CD4-positive, alpha-beta T cell (primary cell): ENCODE data around the gene AGPAT3. TPM values are rescaled to one million over a fixed set of nuclear protein-coding genes. Genes with fewer than 3 reads are reported as not detected.
A peak's percentile ranks its signal among the peaks of the same experiment; 100 is the strongest.

Experiments
- ATAC-seq: fragments of 200-7000 bp; cut with Tn5 transposase; one replicate; pipeline ENCODE4 v1.10.0; 2022; ENCODE audit warnings: mild to moderate bottlenecking; ENCODE audit not compliant: poor library complexity
- CTCF ChIA-PET: fragments of 350-600 bp; sonication (Branson Sonifier 250); formaldehyde crosslinking; loops from one replicate; lab custom pipeline; 2021; ENCODE audit warnings: antibody characterized with exemption, inconsistent platforms; lab: Charles Lee
- POLR2A ChIA-PET: fragments of 350-600 bp; sonication (Branson Sonifier 250); formaldehyde crosslinking; loops from one replicate; lab custom pipeline; 2021; ENCODE audit warnings: antibody characterized with exemption, inconsistent platforms; lab: Charles Lee
- DNase-seq, 14 experiments: peaks; one replicate each; pipeline ENCODE4 v3.0.0-alpha.2; 2013 to 2020; ENCODE audit warnings: mixed read lengths in 2 of 14
- H3K27ac ChIP-seq, 2 donors: one replicate each; pipeline versions ENCODE4 v1.5.1 to v1.7.0; 2013; ENCODE audit warnings: low read length in 2 of 2, low read depth in 1 of 2, mild to moderate bottlenecking in 1 of 2
- H3K27me3 ChIP-seq, 2 experiments: 1 replicate in 1 of 2; 2 replicates in 1 of 2; pipeline versions ENCODE4 v1.6.1 to v1.7.0; 2013; ENCODE audit warnings: low read length in 2 of 2, control low read depth in 1 of 2, mild to moderate bottlenecking in 1 of 2, moderate library complexity in 1 of 2; ENCODE audit not compliant: insufficient read depth in 2 of 2, control insufficient read depth in 1 of 2
- H3K36me3 ChIP-seq: one replicate; pipeline ENCODE4 v1.6.1; 2013; ENCODE audit warnings: low read length, control low read depth; ENCODE audit not compliant: insufficient read depth
- H3K4me1 ChIP-seq: one replicate; pipeline ENCODE4 v1.6.1; 2013; ENCODE audit warnings: low read length, control low read depth; ENCODE audit not compliant: insufficient read depth
- H3K4me3 ChIP-seq: one replicate; pipeline ENCODE4 v1.5.1; 2013; ENCODE audit warnings: mild to moderate bottlenecking, low read length, moderate library complexity
- H3K9me3 ChIP-seq, 2 experiments: 1 replicate in 1 of 2; 2 replicates in 1 of 2; pipeline versions ENCODE4 v1.6.1 to v1.7.0; 2013; ENCODE audit warnings: low read length in 2 of 2, mild to moderate bottlenecking in 2 of 2, control low read depth in 1 of 2, moderate library complexity in 1 of 2; ENCODE audit not compliant: control insufficient read depth in 1 of 2, insufficient read depth in 1 of 2
- H3K27ac Mint-ChIP-seq: one replicate; pipeline ENCODE4 v1.8.0; 2020; ENCODE audit warnings: mixed read lengths
- H3K27me3 Mint-ChIP-seq: one replicate; pipeline ENCODE4 v1.8.0; 2021; ENCODE audit warnings: mixed read lengths
- H3K36me3 Mint-ChIP-seq: one replicate; pipeline ENCODE4 v1.8.0; 2021; ENCODE audit warnings: low read depth, mixed read lengths
- H3K4me1 Mint-ChIP-seq: one replicate; pipeline ENCODE4 v1.8.0; 2021; ENCODE audit warnings: low read depth, mixed read lengths
- H3K4me3 Mint-ChIP-seq: one replicate; pipeline ENCODE4 v1.8.0; 2020; ENCODE audit warnings: mild to moderate bottlenecking, mixed read lengths
- H3K9me3 Mint-ChIP-seq: one replicate; pipeline ENCODE4 v1.8.0; 2020; ENCODE audit warnings: mixed read lengths
- intact Hi-C, 2 experiments: fragments of 100-400 bp; cut with DNase I in 1 of 2; cut with micrococcal nuclease in 1 of 2; formaldehyde crosslinking; loops; one replicate each; pipeline versions ENCODE4 v1.15.1 to v1.9.0; 2023 to 2025; cut with DNase I, micrococcal nuclease
- total RNA-seq, 174 experiments: library from RNA in 2 of 174; stranded (reverse) in 2 of 174; gene quantifications; one replicate each; pipeline ENCODE4 v1.2.3 and lab custom pipeline; 2021 to 2026
- TF ChIP-seq, protein P1 (sequence below): fragments of 200-600 bp; IDR thresholded peaks from one replicate; pipeline ENCODE4 v1.8.0; 2022; ENCODE audit warnings: antibody characterized with exemption, mild to moderate bottlenecking

Gene AGPAT3
- total RNA-seq, 2 experiments from 2014 or later = 40.8 to 43.4 TPM

DNA sequence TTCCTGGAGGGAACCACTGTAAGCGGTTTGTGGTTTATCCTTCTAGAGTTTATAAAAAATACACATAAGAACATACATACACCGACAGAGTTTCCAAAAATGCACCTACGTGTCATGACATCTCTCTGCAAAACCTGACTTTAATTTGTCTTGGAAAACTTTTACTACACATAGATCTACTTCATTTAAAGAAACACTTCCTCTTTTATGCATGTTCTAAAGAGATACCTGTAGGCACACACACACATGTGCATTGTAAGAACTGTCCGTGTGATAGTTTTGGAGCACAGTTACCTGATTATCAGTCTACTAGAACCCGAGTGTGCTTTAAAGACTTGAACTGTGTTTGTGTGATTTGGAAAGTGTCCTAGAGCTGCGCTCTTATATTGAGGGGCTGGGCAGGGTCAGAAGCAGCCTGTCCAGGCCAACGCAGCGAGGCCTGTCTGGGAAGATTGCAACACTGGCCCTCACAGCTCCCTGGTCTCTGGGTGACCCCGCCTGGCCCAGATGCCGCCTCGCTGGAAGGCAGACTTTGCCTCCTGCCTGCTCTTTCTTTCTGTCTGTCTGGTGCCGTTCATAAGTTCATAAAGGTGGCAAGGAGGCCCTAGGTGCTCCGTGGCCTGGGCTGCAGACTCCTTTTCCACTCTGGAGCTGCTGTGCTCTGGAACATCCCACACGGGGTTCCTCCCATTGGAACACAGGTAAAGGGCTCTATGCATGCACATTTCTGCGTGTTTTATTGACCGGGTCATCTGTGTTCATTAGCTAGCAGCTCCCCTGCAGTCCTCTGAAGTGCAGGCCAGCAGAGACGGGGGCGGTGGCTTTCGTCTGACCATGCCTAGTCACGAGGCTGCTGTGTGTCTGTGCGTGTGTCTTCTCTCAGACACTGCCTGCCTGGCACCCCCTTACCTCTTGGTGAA lies 46.3 kb downstream of the AGPAT3 start:
- H3K27ac ChIP-seq = no peak overlapping the region
- peaks cover 20% of the 10 kb centered on the region for H3K36me3 ChIP-seq
- ATAC-seq = no peak
- DNase-seq = no peak
- peaks cover 6% of the 10 kb centered on the region for H3K9me3 Mint-ChIP-seq
- H3K27me3 Mint-ChIP-seq = no peaks in the 10 kb centered on the region
- H3K4me1 Mint-ChIP-seq = peaks cover 39% of the 10 kb centered on the region
- H3K4me3 Mint-ChIP-seq = no peak overlapping the region
- no peak overlapping the region for H3K27ac Mint-ChIP-seq
- H3K36me3 Mint-ChIP-seq = peaks cover 50% of the 10 kb centered on the region
- intact Hi-C loops = no loop called here
- H3K9me3 ChIP-seq = peaks cover 9 to 20% of the 10 kb centered on the region in 2 experiments
- CTCF ChIA-PET = no interaction called here
- H3K4me3 ChIP-seq = no peak overlapping the region
- POLR2A ChIA-PET = no interaction called here
- no peaks in the 10 kb centered on the region for H3K27me3 ChIP-seq
- peaks cover 12% of the 10 kb centered on the region for H3K4me1 ChIP-seq
- TF ChIP-seq, protein P1, sequence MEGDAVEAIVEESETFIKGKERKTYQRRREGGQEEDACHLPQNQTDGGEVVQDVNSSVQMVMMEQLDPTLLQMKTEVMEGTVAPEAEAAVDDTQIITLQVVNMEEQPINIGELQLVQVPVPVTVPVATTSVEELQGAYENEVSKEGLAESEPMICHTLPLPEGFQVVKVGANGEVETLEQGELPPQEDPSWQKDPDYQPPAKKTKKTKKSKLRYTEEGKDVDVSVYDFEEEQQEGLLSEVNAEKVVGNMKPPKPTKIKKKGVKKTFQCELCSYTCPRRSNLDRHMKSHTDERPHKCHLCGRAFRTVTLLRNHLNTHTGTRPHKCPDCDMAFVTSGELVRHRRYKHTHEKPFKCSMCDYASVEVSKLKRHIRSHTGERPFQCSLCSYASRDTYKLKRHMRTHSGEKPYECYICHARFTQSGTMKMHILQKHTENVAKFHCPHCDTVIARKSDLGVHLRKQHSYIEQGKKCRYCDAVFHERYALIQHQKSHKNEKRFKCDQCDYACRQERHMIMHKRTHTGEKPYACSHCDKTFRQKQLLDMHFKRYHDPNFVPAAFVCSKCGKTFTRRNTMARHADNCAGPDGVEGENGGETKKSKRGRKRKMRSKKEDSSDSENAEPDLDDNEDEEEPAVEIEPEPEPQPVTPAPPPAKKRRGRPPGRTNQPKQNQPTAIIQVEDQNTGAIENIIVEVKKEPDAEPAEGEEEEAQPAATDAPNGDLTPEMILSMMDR = no peak

DNA sequence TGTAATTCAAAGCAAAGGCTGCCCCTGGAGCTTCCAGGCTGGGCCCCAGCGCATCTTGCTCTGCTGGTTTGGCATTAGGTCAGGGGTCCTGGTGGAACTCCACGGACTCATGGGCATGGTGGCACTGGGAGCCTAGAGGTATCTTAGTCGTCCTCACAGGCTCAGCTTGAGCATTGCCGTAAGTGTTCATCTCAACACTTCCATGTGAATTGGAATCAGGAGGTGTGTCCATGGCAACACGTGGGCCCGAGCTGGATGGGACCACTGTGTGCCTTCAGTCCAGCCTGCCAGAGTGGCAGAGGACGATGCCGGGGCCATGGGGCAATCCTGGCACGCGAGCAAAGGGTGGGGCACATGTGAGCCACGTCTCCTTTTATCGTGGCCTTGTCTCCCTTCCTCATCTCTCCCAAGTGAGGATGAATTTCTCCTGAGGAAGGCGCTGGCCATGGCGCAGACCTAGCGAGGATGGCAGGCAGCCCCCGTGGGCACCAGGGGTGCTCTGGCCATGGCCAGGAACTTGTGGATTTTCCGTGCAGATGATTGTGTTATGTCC lies 47.0 kb downstream of the AGPAT3 start:
- H3K27me3 Mint-ChIP-seq = no peaks in the 10 kb centered on the region
- no peak for ATAC-seq
- Histone ChIP-seq H3K9me3 (peaks cover 9 to 20% of the 10 kb centered on the region in 2 experiments), H3K27ac (no peak overlapping the region), H3K36me3 (peaks cover 12% of the 10 kb centered on the region), H3K4me1 (peaks cover 12% of the 10 kb centered on the region), H3K27me3 (no peaks in the 10 kb centered on the region), H3K4me3 (no peak overlapping the region)
- TF ChIP-seq, protein P1 = no peak
- peaks cover 48% of the 10 kb centered on the region for H3K36me3 Mint-ChIP-seq
- intact Hi-C loops = no loop called here
- DNase-seq = no peak
- H3K4me1 Mint-ChIP-seq = peaks cover 47% of the 10 kb centered on the region
- H3K9me3 Mint-ChIP-seq = peaks cover 6% of the 10 kb centered on the region
- no peak overlapping the region for H3K4me3 Mint-ChIP-seq
- CTCF ChIA-PET = no interaction called here
- POLR2A ChIA-PET = no interaction called here
- peak overlapping the region; percentile 13 for H3K27ac Mint-ChIP-seq

DNA sequence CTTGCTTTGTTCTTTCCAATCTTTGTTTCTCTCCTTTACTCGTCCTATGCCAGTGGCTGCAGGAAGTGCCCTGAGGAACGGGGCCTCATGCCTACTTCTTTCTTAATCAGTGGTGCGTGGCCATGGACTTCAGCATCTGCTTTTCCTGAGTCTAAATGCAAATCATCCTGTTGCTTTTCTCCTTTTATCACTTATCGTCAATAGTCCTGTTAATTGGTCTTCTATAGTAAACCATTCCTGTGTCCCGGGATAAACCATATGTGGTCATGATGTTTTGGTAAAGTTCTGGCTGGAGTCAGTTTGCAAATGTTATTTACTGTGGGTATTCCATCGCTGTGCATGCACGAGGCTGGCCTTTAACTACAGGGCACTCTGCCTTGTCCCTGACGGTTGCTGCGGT lies 47.5 kb downstream of the AGPAT3 start:
- H3K27ac Mint-ChIP-seq = peak overlapping the region; percentile 13
- ChIA-PET POLR2A (no interaction called here), CTCF (no interaction called here)
- Histone ChIP-seq H3K27ac (no peak overlapping the region), H3K4me1 (peaks cover 17% of the 10 kb centered on the region), H3K9me3 (peaks cover 9 to 20% of the 10 kb centered on the region in 2 experiments), H3K27me3 (no peaks in the 10 kb centered on the region), H3K36me3 (peaks cover 10% of the 10 kb centered on the region), H3K4me3 (no peak overlapping the region)
- TF ChIP-seq, protein P1 = no peak
- no peak for DNase-seq
- H3K36me3 Mint-ChIP-seq = peaks cover 43% of the 10 kb centered on the region
- H3K4me1 Mint-ChIP-seq = peaks cover 52% of the 10 kb centered on the region
- H3K27me3 Mint-ChIP-seq = no peaks in the 10 kb centered on the region
- intact Hi-C loops = no loop called here
- peaks cover 6% of the 10 kb centered on the region for H3K9me3 Mint-ChIP-seq
- no peak for ATAC-seq
- no peak overlapping the region for H3K4me3 Mint-ChIP-seq
